Pancreas (tissue), 8 donors: ENCODE data around the gene ARIH2. TPM values are rescaled to one million over a fixed set of nuclear protein-coding genes. Genes with fewer than 3 reads are reported as not detected.

ENCODE experiments used
- microRNA-seq, 2 donors: library from miRNA; unstranded; fragments of <30 nt; microRNA quantifications; one replicate each; pipeline versions ENCODE4 to v1.1.0, GENCODE V29; 2019 to 2020
- polyA plus RNA-seq, 2 donors: library from polyadenylated mRNA; stranded (reverse); fragments of 200-250 nt; gene quantifications; one replicate each; pipeline ENCODE4 v1.2.3, GENCODE V29; 2013
- total RNA-seq, 6 donors: library from RNA; stranded (reverse); fragmentation: NEBNext Ultra II Directional in 4 of 6; extraction: Animal tissue kit (Norgen Biotek cat#: 25700) in 4 of 6; gene quantifications; one replicate each; pipeline versions ENCODE4 v1.2.1 to v1.2.4, GENCODE V29; 2021 to 2023
- donor health status: healthy with polysubstance abuse.
- donor health status: DM: no; HTN: no; CAD: no; lungs with moderate emphysema.
- donor health status: DM: no; HTN: no; CAD: no.
- donor health status: Bipolar disorder and iron deficiency.
- donor health status: DM: yes; HTN: yes; CAD: no.
- donor health status: DM: no; HTN: no; CAD: no.
- donor health status: DM: no; HTN: no; CAD: no.
- donor health status: DM: yes; HTN: yes; CAD: no.

ARIH2 gene
- total and polyA plus RNA-seq, 8 donors = 33.3 to 53.6 (median 41.6) TPM

Small RNAs within 50 kb of the gene (microRNA-seq; reads per million reads assigned to microRNA genes)
- 5,168 to 6,997 reads per million in 2 donors for gene MIR191
- 835 to 956 reads per million in 2 donors for gene MIR425

Other genes with a start within 250 kb of the ARIH2 start
- gene NCKIPSD, start 232.9 kb upstream of the ARIH2 start, total RNA-seq = 10 to 100 TPM in 1 of 6 donors, 1 to 10 TPM in 5; 5.4 to 10.2 (median 7.2) TPM
- gene NCKIPSD, start 232.9 kb upstream of the ARIH2 start, polyA plus RNA-seq = 10 to 100 TPM; 12.0 to 17.0 TPM
- gene IP6K2, start 201.6 kb upstream of the ARIH2 start, total RNA-seq = 10 to 100 TPM; 19.1 to 47.1 (median 29.3) TPM
- gene IP6K2, start 201.6 kb upstream of the ARIH2 start, polyA plus RNA-seq = 100 to 1,000 TPM; 105 to 107 TPM
- 10 to 100 TPM; 17.5 to 33.9 (median 23.8) TPM for gene PRKAR2A, start 71.0 kb upstream of the ARIH2 start, total RNA-seq
- gene PRKAR2A, start 71.0 kb upstream of the ARIH2 start, polyA plus RNA-seq = 1 to 10 TPM; 4.2 to 6.9 TPM
- gene SLC25A20, start 20.0 kb upstream of the ARIH2 start, total RNA-seq = 10 to 100 TPM in 3 of 6 donors, 1 to 10 TPM in 3; 8.3 to 15.7 (median 10.0) TPM
- gene SLC25A20, start 20.0 kb upstream of the ARIH2 start, polyA plus RNA-seq = 10 to 100 TPM in 1 of 2 donors, 1 to 10 TPM in 1; 9.6 to 14.8 TPM
- gene P4HTM, start 71.4 kb downstream of the ARIH2 start, total RNA-seq = 10 to 100 TPM; 29.9 to 42.4 (median 38.0) TPM
- gene P4HTM, start 71.4 kb downstream of the ARIH2 start, polyA plus RNA-seq = 100 to 1,000 TPM in 1 of 2 donors, 10 to 100 TPM in 1; 56.6 to 108 TPM
- 100 to 1,000 TPM in 1 of 6 donors, 10 to 100 TPM in 5; 57.1 to 155 (median 83.4) TPM for gene WDR6, start 88.5 kb downstream of the ARIH2 start, total RNA-seq
- gene WDR6, start 88.5 kb downstream of the ARIH2 start, polyA plus RNA-seq = 100 to 1,000 TPM; 271 to 374 TPM
- gene DALRD3, start 99.7 kb downstream of the ARIH2 start, total RNA-seq = 10 to 100 TPM; 19.5 to 31.8 (median 25.3) TPM
- 10 to 100 TPM; 37.1 to 57.2 TPM for gene DALRD3, start 99.7 kb downstream of the ARIH2 start, polyA plus RNA-seq
- gene NDUFAF3, start 103.3 kb downstream of the ARIH2 start, total RNA-seq = 10 to 100 TPM; 20.9 to 33.9 (median 30.6) TPM
- 10 to 100 TPM; 63.7 to 72.1 TPM for gene NDUFAF3, start 103.3 kb downstream of the ARIH2 start, polyA plus RNA-seq
- gene IMPDH2, start 110.6 kb downstream of the ARIH2 start, total RNA-seq = 100 to 1,000 TPM; 107 to 320 (median 174) TPM
- 100 to 1,000 TPM; 147 to 150 TPM for gene IMPDH2, start 110.6 kb downstream of the ARIH2 start, polyA plus RNA-seq
- 10 to 100 TPM; 20.9 to 48.1 (median 28.2) TPM for gene QRICH1, start 175.2 kb downstream of the ARIH2 start, total RNA-seq
- 10 to 100 TPM; 27.8 to 46.3 TPM for gene QRICH1, start 175.2 kb downstream of the ARIH2 start, polyA plus RNA-seq
- 100 to 1,000 TPM in 5 of 6 donors, 10 to 100 TPM in 1; 82.0 to 148 (median 131) TPM for gene QARS1, start 185.9 kb downstream of the ARIH2 start, total RNA-seq
- 100 to 1,000 TPM; 197 to 213 TPM for gene QARS1, start 185.9 kb downstream of the ARIH2 start, polyA plus RNA-seq
- 10 to 100 TPM; 20.7 to 44.2 (median 27.6) TPM for gene USP19, start 202.0 kb downstream of the ARIH2 start, total RNA-seq
- 10 to 100 TPM; 25.3 to 25.5 TPM for gene USP19, start 202.0 kb downstream of the ARIH2 start, polyA plus RNA-seq
- gene LAMB2, start 214.2 kb downstream of the ARIH2 start, total RNA-seq = 100 to 1,000 TPM in 2 of 6 donors, 10 to 100 TPM in 4; 74.4 to 215 (median 90.4) TPM
- gene LAMB2, start 214.2 kb downstream of the ARIH2 start, polyA plus RNA-seq = 100 to 1,000 TPM; 438 to 483 TPM
- gene CCDC71, start 247.5 kb downstream of the ARIH2 start, total RNA-seq = 10 to 100 TPM in 1 of 6 donors, 1 to 10 TPM in 5; 5.9 to 11.0 (median 8.3) TPM
- 10 to 100 TPM in 1 of 2 donors, 1 to 10 TPM in 1; 7.6 to 10.2 TPM for gene CCDC71, start 247.5 kb downstream of the ARIH2 start, polyA plus RNA-seq